Measurements from ENCODE around the gene FAM83F. TPM values are rescaled to one million over a fixed set of nuclear protein-coding genes. Genes with fewer than 3 reads are reported as not detected.

The FAM83F gene
- 0.54 TPM for total RNA-seq

GRCh38 chr22:39994566-39995392 lies at the start of gene FAM83F:
Gene FAM83F (plus strand): TSS chr22:39994954. CDS start chr22:39995043, 89 bp downstream.
- peak in 2 of 3 donors; percentile 22 to 31 for DNase-seq (ENCODE audit: low read depth in 2 of 3, low spot score in 2 of 3)

GRCh38 chr22:39946126-39946502 lies 48.6 kb upstream of the FAM83F start:
- no peak for DNase-seq (ENCODE audit: low read depth in 2 of 3, low spot score in 2 of 3)

GRCh38 chr22:39946503-39947219 lies 48.1 kb upstream of the FAM83F start:
- DNase-seq (ENCODE audit: low read depth in 2 of 3, low spot score in 2 of 3), result peak in 1 of 3 donors; percentile 53

- DNase-seq (ENCODE audit: low read depth in 2 of 3, low spot score in 2 of 3), result no peak
These were observed 47.2 kb upstream of the FAM83F start for GRCh38 chr22:39947220-39948216.

- no peak for DNase-seq (ENCODE audit: low read depth in 2 of 3, low spot score in 2 of 3)
These were observed 44.6 kb upstream of the FAM83F start for GRCh38 chr22:39949964-39950737.

- peak in 1 of 3 donors; percentile 56 for DNase-seq (ENCODE audit: low read depth in 2 of 3, low spot score in 2 of 3)
These were observed 43.0 kb upstream of the FAM83F start for GRCh38 chr22:39951603-39952293.

GRCh38 chr22:39952347-39952746 lies 42.4 kb upstream of the FAM83F start:
- no peak for DNase-seq (ENCODE audit: low read depth in 2 of 3, low spot score in 2 of 3)

- no peak for DNase-seq (ENCODE audit: low read depth in 2 of 3, low spot score in 2 of 3)
These were observed 41.7 kb upstream of the FAM83F start for GRCh38 chr22:39953101-39953500.

- DNase-seq (ENCODE audit: low read depth in 2 of 3, low spot score in 2 of 3), result no peak
These were observed 40.1 kb upstream of the FAM83F start for GRCh38 chr22:39954584-39955055.

GRCh38 chr22:39955675-39956074 lies 39.1 kb upstream of the FAM83F start:
- no peak for DNase-seq (ENCODE audit: low read depth in 2 of 3, low spot score in 2 of 3)

- DNase-seq (ENCODE audit: low read depth in 2 of 3, low spot score in 2 of 3), result peak in 2 of 3 donors; percentile 45 to 82
These were observed 37.7 kb upstream of the FAM83F start for GRCh38 chr22:39956932-39957664.

GRCh38 chr22:39958009-39958711 lies 36.6 kb upstream of the FAM83F start:
- no peak for DNase-seq (ENCODE audit: low read depth in 2 of 3, low spot score in 2 of 3)

- DNase-seq (ENCODE audit: low read depth in 2 of 3, low spot score in 2 of 3), result no peak
These were observed 35.7 kb upstream of the FAM83F start for GRCh38 chr22:39958949-39959639.

- DNase-seq (ENCODE audit: low read depth in 2 of 3, low spot score in 2 of 3), result peak in 2 of 3 donors; percentile 70 to 75
These were observed 34.9 kb upstream of the FAM83F start, which contains the start of gene TMA7B for GRCh38 chr22:39959640-39960447. Gene TMA7B (plus strand): TSS chr22:39960397. CDS start chr22:39964375, 3,978 bp downstream.

GRCh38 chr22:39960791-39961746 lies 33.7 kb upstream of the FAM83F start:
- DNase-seq (ENCODE audit: low read depth in 2 of 3, low spot score in 2 of 3), result peak in 2 of 3 donors; percentile 93 to 94

Data from hematopoietic multipotent progenitor cell (in vitro differentiated cells).